Hepatocyte (in vitro differentiated cells): ENCODE data around the gene WASL.

Experiments
- EZH2 ChIP-seq: fragments of 200-600 bp; sonication (generic); IDR thresholded peaks from 2 replicates; pipeline ENCODE4 v1.6.1; 2016; ENCODE audit warnings: antibody characterized with exemption, mild to moderate bottlenecking, borderline replicate concordance
- EZH2phosphoT487 ChIP-seq: fragments of 200-600 bp; sonication (generic); IDR thresholded peaks from one replicate; pipeline ENCODE4 v1.6.1; 2018; ENCODE audit warnings: antibody characterized with exemption, mild to moderate bottlenecking, low read depth, moderate library complexity; ENCODE audit not compliant: unreplicated experiment, severe bottlenecking
- TF ChIP-seq, protein P1 (sequence below): fragments of 200-600 bp; sonication (generic); IDR thresholded peaks from 2 replicates; pipeline ENCODE4 v1.5.1; 2016; ENCODE audit warnings: antibody characterized with exemption, mild to moderate bottlenecking; ENCODE audit not compliant: poor library complexity

DNA sequence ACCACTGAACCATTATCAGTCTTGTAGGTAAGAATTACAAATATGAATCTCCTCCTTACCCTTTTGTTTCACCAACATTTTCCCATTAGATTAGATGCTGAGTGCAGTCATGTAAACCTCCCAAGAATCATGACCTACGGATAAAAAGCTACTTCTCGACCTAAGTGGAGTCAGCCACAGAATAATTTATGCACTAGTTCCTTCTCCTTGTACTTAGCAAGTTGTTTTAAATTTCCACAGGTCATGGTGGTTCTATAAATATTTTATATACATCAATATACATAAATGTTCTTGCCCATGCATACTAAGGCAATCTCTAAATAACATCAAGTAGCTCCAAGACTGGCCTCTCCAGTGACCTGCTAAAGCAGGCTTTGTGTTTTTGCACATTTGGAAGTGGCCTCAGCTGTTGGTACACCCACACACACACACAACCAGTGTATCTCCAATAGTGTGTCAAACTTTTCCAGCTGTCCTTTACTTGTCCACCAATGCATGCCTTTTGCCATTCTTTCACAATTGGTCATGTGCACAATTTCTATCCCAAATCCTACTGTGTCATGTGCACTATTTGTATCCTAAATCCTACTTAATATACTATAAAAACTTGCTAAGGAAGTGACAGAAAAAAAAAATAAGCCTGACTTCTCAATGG lies 71.6 kb downstream of the WASL start:
- TF ChIP-seq, protein P1, sequence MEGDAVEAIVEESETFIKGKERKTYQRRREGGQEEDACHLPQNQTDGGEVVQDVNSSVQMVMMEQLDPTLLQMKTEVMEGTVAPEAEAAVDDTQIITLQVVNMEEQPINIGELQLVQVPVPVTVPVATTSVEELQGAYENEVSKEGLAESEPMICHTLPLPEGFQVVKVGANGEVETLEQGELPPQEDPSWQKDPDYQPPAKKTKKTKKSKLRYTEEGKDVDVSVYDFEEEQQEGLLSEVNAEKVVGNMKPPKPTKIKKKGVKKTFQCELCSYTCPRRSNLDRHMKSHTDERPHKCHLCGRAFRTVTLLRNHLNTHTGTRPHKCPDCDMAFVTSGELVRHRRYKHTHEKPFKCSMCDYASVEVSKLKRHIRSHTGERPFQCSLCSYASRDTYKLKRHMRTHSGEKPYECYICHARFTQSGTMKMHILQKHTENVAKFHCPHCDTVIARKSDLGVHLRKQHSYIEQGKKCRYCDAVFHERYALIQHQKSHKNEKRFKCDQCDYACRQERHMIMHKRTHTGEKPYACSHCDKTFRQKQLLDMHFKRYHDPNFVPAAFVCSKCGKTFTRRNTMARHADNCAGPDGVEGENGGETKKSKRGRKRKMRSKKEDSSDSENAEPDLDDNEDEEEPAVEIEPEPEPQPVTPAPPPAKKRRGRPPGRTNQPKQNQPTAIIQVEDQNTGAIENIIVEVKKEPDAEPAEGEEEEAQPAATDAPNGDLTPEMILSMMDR: no peak
- TF ChIP-seq EZH2phosphoT487: no peak
- no peak for TF ChIP-seq EZH2
